Measurements from ENCODE around the gene PTPN20.

PTPN20 gene

DNA sequence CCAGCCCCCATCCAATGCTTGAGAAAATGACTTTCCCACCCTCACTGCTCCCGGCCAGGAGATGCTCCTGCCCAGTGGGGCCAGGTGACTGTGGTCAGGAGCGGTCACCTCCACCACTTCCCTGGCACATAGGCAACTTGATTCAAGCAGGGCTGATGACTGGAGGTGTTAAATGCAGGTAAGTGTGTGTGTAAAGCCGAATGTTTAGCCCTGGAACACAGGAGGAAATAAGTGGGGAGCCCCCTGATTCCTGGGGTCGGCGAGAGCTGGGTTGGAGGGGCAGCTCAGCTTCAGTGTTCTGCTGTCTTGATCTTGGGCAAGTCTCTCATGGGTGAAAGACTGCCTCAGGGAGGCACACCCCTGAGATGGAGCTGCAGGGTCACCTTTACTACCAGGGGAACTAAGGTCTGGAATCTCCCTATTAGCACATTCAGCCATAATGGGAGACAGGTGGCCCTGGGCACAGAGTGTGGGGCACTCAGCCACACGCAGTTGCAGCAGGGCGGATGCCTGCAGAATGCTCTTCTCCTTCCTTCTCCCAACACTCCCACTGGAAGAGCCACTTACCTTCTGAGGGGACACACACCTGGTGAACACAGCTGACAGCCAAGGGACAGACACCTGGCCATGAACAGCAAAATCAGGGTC lies 124.1 kb downstream of the PTPN20 start:
- no peak for DNase-seq

DNA sequence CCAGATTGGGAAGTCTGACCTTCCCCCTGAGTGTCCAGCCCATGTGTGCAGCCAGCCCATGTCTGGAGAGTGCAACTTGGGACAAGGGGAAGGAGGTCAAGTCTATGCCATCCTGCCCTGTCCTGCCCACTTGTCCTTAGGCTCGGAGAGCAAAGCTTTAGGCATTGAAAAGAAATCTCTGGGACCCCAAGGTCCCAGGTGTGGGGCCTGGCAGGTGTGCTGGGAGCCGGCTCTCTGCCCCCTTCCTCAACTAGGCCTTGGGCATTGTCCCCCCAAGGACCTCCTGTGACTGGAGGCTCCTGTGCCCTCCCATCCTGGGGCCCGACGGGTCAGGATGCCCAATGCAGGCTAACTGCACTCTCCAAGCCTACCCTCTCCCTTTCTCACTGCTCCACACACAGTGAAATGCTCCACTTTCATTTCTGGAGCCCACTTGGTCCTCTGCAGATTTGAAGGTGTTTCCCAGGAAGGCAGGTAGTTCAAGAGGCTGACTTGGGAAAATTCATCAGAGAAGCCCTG lies 124.7 kb downstream of the PTPN20 start:
- no peak for DNase-seq

DNA sequence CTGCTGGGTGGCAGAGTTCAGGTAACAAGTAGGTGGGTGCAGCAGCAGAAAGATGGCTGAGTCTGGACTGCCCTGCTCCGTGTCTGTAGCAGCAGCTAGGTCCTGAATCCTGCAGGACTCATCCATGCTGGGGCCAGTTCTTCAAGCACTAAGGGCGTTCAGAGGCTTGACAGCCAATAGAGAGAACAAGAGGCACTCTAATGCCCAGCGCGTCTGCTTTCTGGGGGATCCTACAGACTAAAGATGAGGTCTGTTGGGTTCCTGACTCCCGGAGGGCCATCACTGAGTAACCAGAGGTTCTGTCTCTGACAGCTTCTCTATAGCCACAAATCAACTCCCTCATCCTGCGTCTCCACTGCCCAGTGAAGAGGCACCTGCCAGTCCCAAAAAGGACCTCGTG lies 125.5 kb downstream of the PTPN20 start:
- no peak for DNase-seq

DNA sequence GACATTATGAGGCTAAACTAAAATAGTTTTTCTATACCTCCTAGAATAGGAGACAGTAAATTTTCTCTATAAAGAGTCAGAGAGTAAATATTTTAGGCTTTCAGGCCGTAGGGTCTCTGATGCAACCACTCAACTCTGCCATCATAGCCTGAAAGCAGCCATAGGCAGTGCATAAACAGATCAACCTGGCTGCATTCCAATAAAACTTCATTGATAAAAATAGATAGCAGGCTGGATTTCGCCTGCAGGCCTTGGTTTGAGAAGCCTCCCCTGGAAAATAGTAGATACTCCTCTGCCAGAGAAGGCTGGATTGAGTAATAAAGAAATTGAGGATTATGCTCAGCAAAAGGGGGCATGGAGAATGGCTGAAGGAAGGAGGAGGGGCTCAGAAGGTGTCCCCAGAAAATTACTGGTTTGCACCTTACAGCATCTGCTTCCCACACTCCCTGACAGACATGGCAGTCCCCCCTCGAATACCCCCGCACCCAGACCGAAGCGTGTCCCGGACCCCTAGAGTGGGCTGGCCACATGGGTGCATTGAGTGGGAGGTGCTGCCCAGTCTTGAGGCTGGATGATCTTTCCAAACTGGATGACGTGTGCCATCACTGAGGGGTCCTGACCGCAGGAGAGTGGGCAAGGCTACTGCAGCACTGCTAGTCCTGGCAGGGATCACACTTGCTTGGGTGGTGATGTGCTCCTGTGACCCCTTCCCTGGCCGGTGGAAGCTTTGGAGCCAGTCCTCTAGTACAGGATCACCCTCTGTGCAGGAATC lies 126.6 kb downstream of the PTPN20 start:
- no peak for DNase-seq

DNA sequence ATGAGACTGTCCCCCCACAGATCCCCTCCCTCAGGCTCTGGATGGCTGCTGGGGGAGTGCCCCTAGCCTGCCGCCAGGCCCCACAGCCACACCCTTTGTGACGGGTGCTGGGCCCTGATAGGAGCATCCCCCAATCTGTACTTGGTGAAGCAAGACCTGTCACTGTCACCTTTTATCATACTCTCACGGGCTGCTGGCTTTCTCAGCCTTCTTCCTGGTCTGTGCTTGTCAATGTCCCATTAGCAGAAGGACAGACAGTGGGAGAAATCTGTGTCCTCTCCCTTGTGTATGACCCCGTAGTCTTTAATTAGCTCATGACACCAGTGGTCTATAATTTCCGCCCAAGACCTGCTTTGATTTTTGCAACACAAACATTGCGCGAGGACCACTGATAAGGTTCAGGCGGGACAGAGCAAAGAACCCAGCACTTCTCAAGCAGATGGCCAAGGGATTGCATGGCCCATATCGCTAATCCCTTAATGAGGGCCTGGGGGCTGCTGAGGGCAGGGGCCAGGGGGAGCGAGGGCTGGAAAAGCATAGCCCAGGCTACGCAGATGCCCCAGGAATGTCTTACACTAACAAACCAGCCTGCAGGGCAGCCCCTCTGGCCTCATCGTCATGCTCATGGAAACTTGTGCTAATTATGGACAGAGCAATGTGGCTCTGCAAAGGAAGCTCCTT lies 127.8 kb downstream of the PTPN20 start:
- no peak for DNase-seq

DNA sequence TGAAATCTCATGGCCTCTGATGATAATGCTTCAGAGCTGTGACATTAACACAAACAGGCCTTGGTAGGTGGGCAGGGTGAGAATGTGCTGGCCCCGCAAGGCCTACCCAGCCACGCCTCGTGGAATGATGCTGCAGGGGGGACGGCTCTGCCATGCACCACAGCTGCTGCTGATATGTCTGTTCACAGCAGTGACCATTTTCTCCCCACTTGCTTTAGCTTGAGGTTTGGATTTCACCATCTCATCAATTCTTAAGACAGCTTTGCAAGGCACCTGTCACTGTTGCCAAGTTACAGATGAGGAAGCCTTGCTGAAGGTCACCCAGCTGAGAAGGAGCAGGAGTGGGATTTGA lies 128.3 kb downstream of the PTPN20 start:
- no peak for DNase-seq

DNA sequence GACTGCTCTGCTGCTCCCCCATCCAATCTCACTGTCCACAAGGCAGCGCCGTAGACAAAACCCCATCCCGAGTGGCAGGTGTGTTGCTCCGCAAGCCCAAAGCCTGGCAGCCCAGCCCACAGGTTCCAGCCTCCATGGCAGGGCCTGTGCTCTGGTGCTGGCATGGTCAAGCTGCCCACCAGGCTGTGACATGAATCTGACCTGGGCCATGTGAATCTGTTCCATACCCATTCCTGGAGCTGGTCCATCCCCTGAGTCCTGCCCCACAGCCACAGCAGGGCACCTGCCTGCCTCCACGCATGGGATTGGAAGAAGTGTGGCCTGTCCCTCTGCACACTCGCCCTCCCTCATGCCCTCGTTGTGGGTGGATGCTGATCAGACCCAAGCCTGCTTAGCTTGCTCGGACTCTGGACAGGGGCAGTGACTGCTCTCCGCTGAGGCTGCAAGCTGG lies 128.8 kb downstream of the PTPN20 start:
- DNase-seq: no peak

DNA sequence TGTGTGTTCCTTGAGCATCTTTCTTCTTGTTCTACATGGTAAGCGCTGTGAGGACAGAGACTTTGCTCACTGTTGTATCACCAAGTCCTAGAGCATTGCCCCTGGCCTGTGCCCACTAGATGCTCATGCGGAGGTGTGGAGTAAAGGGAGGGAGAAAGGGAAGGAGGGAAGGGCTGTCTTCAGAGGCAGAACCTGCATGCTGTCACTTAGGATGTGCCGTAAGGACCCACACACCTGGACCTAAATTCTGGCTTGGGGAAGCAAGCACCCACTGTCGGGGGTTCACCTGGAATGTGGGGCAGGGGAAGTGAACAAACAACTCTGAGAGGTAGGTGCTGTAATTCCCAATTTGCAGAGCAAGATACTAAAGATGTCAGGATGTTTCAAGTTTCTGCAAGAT lies 129.5 kb downstream of the PTPN20 start:
- no peak for DNase-seq

DNA sequence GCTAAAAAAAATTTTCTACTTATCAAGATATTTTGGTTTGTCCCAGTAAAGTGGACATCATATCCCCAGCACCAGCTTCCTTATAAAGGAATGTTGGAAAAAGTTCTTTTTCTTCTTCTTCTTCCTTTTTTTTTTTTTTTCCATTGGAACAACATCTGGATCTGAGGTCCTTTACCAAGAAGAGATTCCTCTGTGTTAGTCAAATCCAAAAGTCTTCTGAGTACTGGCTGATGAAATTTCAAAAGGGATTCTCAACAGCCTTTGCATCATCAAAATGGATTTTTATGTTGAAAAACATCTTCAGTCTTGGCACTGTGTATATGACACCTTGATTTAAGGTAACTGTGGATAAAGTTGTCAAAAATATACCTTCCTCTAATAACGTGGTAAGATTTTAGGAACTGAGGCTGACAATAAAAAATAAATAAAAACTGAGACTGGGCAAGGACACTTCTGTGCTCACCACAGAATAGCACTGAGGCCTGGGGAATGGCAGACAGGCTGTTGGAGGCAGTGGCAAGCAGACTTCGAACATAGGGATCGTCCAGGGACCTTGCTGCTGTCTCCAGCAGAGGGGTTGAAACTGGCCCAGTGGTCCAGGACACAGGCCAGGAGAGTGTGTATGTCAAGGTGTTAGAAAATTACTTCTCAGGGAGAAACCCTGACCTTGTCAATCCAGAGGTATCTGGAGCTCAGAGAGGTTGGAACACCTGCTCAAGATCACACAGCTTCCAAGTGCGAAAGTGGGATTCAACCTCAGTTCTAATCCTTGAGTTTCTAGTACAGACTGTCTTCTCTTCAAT lies 130.4 kb downstream of the PTPN20 start:
- no peak for DNase-seq

DNA sequence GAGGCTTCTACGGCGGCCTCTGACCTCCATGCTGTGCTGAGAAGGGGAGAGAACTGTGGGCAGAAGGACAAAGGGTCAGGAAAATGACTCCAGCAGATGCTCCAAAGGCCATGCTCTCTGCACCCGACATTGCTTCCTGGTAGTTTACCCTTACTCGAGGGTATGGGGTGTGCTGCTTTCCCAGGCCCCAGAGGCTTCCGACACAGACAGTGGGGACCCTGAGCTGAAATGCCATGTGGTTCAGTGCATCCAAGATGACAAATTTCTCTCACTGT lies 130.9 kb downstream of the PTPN20 start:
- no peak for DNase-seq

DNA sequence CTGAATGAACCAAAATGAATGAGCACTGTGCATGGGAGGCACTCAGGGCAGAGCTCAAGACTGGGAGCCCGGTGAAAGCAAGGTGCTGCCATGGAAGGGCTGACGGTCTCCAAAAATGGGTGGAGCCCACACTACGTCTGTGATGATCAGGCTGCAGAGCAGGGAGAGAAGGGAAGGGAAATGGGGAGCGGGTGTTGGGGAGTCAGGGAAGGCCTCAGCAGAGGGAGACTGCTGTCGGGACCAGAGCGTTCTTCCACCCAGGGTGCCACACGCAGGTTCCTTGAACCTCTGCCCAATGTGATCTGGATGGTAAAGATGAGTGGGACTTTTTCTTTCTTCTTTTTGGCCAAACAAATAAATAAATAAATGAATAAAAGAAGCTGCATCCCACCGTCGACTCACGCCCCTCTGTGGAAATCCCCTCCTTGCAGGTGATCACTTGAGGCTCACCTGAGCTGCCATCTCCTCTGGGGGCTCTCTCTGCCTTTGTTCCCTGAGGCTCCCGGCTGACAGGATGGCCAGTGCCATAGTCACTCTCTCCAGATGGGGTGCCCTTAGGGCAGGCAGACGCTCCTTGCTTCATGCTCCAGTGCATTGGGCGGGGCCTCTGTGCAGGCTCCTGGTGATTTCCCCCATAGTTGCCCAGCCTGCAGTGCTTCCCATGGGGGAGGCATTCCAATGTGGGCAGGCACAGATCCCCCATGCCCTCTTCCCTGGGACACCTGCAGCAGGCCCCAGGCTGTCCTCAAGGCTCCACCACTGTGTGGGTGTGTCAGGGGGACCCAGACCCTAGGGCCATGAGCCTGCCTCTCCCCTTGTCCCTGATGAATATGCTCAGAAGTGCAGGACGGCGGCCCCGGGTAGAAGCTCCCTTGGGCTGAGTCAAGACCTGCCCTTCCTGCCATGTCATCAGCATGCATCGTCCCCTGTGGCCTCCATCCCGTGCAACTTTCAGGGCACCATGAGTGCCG lies 131.8 kb downstream of the PTPN20 start:
- DNase-seq: no peak

DNA sequence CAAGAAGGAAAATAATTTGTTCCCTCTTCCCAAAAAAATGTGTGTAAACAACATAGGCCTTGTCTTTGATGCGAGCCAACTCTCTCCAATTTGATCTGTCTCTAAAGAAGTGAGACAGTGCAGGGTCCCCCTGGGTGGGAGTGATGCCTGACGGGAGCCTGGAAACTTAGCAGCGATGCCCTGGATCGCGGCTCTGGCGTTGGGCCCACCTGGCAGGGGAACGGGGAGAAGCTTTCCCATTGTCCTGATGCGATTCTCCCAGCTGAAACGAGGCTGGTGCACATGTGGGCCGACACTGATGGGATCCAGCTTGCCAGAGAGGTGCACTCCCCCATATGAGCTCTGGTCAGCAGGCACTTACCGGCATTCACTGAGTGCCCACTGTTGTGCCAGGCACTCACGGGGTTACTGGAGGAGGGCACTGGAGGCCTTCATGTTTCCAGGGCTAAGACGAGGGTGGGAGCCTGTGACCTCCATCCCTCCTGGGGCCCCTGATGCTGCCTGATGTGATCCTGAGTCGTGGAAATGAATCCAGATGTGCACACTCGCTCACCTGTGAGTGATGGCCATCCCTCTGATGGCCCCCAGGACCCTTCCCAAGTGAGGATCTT lies 132.8 kb downstream of the PTPN20 start:
- no peak for DNase-seq

DNA sequence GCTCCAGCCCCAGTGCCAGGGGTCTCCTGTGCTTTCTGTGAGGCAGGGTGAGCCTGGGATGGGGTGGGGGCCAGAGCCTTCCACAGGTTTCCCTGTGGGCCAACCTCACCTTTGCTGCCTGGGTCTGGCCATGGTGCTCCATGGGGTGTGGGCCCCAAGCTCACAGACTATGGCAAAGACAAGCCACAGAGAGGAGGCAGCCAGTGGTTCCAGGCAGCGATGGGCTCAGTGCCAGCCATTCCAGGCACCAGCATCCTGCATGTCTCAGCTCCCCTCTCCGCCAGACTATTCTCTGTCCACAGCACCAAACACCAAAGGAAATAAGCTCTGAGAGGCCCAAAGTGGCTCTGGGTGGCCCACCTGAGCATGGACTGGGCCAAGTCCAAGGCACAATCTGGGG lies 133.5 kb downstream of the PTPN20 start:
- DNase-seq: no peak

DNA sequence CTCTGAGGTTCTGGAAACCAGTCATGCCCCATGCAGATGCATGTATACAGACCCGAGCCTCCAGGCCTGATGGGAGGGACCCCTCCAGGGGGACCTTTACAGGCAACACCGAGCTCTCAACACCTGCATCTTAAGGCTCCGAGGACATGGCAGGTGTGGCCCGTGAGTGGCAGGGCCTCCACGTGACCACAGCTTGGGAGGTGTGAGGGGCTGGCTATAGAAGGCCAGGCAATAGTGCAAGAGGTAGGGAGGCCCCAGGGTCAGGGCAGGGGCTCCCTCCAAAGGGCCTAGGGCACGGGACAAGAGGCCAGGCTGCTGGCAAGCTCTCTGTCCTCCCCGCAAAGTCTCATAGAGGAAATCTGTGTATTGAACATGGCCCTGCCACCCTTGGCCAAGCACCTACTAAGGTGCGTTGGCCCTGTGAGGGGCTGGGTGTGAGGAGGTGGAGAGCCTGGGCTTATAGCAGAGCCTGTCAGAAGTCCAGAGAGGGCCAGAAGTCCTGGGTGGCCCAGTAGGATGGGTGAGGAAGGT lies 134.2 kb downstream of the PTPN20 start:
- DNase-seq: no peak

DNA sequence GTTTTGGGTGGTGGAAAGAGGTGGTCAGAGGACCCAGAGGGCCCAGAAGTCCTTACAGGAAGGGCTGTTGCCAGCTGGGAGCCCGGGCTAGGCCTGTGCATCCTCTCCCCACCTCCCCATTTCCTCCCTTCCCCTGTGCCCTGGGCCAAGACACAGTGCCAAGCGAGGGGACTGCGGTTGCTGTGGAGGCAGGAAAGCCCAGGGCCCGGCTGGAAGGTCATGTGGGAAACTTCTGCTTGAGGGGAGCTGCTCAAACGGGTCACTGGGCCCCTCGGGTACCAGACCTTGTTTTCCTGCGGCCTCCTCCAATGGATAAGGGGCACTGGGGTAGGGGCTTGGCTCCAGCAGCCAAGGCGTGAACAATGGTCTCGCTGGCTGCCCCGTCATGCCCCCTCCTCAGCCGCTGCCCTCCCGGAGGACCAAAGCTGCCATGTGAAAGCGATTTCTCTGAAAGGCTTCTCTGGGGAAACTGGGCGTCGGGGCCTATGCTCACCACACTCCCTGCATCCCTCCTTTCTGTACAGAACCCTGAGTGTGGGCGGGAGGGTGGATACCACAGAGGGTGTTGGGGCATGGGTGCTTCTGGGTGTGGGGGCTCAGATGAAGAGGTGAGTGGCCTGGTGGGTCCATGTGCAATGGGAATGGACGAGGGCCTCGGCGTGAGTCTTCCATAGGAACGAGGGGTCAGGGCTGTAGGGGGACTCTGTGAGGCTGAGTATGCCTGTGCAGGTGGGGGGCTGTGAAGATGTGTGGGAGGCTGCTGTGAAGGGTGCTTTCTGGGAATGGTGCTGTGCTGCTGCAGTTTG lies 135.3 kb downstream of the PTPN20 start:
- no peak for DNase-seq

DNA sequence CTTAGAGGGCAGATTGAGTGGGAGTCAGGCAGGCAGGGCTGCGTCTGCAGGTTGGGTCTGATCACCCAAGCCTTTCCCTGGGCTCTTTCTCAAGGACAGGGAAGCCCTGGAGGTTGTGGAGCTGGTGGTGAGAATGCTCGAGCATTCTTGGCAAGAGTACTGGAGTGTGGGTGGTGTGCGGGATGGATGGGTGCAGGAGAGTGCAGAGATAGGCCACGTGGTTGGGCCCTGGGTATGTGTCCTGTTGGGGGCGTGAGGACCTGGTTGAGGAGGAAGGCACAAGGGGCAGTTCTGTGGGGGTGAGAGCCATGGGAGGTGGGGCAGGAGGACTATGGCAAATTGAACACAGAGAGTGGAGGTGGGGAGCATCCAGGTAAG lies 135.9 kb downstream of the PTPN20 start:
- no peak for DNase-seq

DNA sequence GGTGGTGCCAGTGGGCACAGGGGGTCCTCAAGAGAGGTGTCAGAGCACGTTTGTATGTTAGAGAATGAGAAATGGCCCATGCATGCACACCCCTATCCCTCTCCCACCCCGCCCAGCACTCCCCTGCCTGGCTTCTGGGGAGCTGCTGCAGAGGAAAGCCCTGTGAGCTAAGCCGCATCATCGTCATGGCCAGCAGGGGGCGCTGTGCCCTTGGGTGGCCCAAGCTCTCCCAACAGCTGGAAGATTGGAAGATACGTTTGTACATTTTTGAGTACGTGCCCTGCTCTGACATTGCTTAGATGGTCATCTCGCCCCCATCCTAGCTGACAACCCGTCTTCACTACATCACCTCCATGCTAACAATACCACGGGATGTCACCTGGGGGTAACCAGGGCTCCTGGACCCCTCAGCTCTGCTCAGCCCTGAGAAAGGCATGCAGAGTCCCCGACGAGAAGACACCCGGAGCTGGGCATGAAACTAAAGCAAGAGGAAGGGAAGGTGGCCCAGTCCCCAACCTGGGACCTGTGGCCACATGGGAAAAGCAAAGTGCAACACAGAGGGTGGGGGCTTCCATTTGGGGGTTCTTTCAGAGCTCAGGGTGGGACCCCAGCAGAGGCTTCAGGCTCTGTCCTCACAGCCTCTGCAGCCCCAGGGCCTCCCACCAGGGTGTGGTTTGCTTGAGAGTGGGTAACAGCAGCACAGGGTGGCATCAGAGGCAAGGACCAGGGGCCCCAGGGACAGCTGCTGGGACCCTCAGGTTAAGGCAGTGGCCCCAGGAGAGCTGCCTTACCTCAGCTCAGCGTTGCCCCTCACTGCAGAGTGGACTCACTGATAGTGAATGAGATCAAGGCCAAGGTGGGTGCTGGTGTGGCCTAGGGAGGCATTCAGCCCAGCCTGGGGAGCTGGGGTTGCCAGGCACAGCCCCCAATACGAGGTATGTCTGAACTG lies 136.6 kb downstream of the PTPN20 start:
- DNase-seq: peak; percentile 84

DNA sequence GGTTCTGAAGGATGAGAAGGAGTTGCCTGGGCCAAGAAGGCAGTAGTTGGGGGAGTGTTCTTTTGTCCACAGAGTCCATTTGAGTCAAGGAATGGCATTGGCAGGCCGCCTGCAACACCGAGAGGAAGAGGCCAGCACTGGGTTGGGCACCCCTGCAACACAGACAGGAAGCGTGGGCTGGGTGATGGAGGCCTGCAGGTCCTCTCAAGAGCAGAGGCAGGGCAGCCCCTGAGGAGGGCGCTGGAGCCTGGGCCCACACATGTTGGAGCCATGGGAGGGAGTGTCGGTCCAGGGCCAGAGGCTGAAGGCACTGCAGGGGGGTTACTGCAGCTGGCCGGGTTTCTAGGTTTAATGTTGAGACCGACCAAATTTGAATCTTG lies 137.3 kb downstream of the PTPN20 start:
- DNase-seq: no peak
